SW 1271 (cell line): ENCODE measurements around the gene GLT1D1.

Source experiments
- DNase-seq, 2 experiments: peaks; one replicate each; lab custom pipeline; 2025; lab: John Stamatoyannopoulos, UW

The GLT1D1 gene

GRCh38 chr12:128968668-128969067 is 115.4 kb downstream of the GLT1D1 start:
- DNase-seq = no peak

- peak in 1 of 2 experiments; percentile 18 for DNase-seq
Observed at GRCh38 chr12:128969480-128970055, 116.3 kb downstream of the GLT1D1 start.

- DNase-seq = no peak
Observed at GRCh38 chr12:128970110-128970509, 116.8 kb downstream of the GLT1D1 start.

GRCh38 chr12:128970941-128971340 is 117.7 kb downstream of the GLT1D1 start:
- no peak for DNase-seq

GRCh38 chr12:128971802-128972201 is 118.5 kb downstream of the GLT1D1 start:
- no peak for DNase-seq

GRCh38 chr12:128973883-128974681 is 120.8 kb downstream of the GLT1D1 start:
- no peak for DNase-seq

- DNase-seq = no peak
Observed at GRCh38 chr12:128974881-128975280, 121.6 kb downstream of the GLT1D1 start.

GRCh38 chr12:128976120-128976738 is 123.0 kb downstream of the GLT1D1 start:
- no peak for DNase-seq

- no peak for DNase-seq
Observed at GRCh38 chr12:128977441-128977840, 124.2 kb downstream of the GLT1D1 start.

GRCh38 chr12:128978067-128978466 is 124.8 kb downstream of the GLT1D1 start:
- DNase-seq = no peak

- no peak for DNase-seq
Observed at GRCh38 chr12:128980623-128981022, 127.3 kb downstream of the GLT1D1 start.

GRCh38 chr12:128981971-128982533 is 128.8 kb downstream of the GLT1D1 start:
- no peak for DNase-seq

- no peak for DNase-seq
Observed at GRCh38 chr12:128982933-128983332, 129.7 kb downstream of the GLT1D1 start.

- DNase-seq = no peak
Observed at GRCh38 chr12:128983371-128983770, 130.1 kb downstream of the GLT1D1 start.

GRCh38 chr12:128986957-128987356 is 133.7 kb downstream of the GLT1D1 start:
- no peak for DNase-seq

- DNase-seq = no peak
Observed at GRCh38 chr12:128989287-128989686, 136.0 kb downstream of the GLT1D1 start.

GRCh38 chr12:128991716-128992115 is 138.4 kb downstream of the GLT1D1 start:
- no peak for DNase-seq

- no peak for DNase-seq
Observed at GRCh38 chr12:128992116-128992515, 138.8 kb downstream of the GLT1D1 start.

- no peak for DNase-seq
Observed at GRCh38 chr12:128992550-128992949, 139.3 kb downstream of the GLT1D1 start.

GRCh38 chr12:128994856-128995255 is 141.6 kb downstream of the GLT1D1 start:
- no peak for DNase-seq

GRCh38 chr12:128995619-128996018 is 142.3 kb downstream of the GLT1D1 start:
- no peak for DNase-seq

GRCh38 chr12:129001826-129002225 is 148.5 kb downstream of the GLT1D1 start:
- DNase-seq = no peak

- no peak for DNase-seq
Observed at GRCh38 chr12:129002427-129002826, 149.1 kb downstream of the GLT1D1 start.
